Peyer's patch (tissue), 4 donors: ENCODE results near the gene SF3B5.

ENCODE experiments used
- POLR2A ChIP-seq, 2 donors: fragments of 450-650 bp; IDR thresholded peaks; one replicate each; pipeline ENCODE4 v1.5.1; 2017; ENCODE audit warnings: antibody characterized with exemption in 2 of 2, mild to moderate bottlenecking in 2 of 2, moderate library complexity in 2 of 2
- TF ChIP-seq, protein P1 (sequence below), 6 experiments: fragments of 450-650 bp in 4 of 6; fragments of 200-600 bp in 2 of 6; sonication (generic) in 1 of 6; IDR thresholded peaks; one replicate each; pipeline ENCODE4 v1.5.1; 2017 to 2019; ENCODE audit warnings: antibody characterized with exemption in 6 of 6, mild to moderate bottlenecking in 3 of 6, moderate library complexity in 1 of 6

DNA sequence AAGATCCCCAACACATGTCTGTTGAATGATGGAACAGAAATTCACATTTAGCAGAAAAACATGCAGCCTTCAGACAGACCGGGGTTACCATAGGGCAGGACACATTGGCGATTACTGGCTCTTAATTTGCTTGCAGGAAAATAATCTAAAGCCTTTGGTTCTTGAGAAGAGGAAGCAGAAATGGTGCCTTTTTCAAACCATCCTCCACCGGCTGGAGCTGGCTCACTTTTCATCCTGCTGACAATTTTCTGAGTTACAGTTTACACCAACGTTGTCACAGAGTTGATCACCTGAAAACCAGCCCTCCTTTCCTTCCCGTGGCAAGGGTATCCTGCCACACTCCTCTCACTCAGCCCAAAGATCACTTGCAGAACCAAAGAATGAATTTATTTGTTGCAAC is 32.6 kb downstream of the SF3B5 start:
- TF ChIP-seq, protein P1, sequence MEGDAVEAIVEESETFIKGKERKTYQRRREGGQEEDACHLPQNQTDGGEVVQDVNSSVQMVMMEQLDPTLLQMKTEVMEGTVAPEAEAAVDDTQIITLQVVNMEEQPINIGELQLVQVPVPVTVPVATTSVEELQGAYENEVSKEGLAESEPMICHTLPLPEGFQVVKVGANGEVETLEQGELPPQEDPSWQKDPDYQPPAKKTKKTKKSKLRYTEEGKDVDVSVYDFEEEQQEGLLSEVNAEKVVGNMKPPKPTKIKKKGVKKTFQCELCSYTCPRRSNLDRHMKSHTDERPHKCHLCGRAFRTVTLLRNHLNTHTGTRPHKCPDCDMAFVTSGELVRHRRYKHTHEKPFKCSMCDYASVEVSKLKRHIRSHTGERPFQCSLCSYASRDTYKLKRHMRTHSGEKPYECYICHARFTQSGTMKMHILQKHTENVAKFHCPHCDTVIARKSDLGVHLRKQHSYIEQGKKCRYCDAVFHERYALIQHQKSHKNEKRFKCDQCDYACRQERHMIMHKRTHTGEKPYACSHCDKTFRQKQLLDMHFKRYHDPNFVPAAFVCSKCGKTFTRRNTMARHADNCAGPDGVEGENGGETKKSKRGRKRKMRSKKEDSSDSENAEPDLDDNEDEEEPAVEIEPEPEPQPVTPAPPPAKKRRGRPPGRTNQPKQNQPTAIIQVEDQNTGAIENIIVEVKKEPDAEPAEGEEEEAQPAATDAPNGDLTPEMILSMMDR (IDR thresholded peaks at IDR 0.05): no peak
- no peak for TF ChIP-seq POLR2A (IDR thresholded peaks at IDR 0.05)
